Stimulated activated CD4-positive, alpha-beta T cell treated with anti-CD3 and anti-CD28 coated beads, TNF-alpha, amount 100 ng/mL, for 1 hour (primary cell): ENCODE data around the gene ZNF284.

ENCODE experiments used
- DNase-seq, 3 donors: peaks; one replicate each; pipeline ENCODE4 v3.0.0-alpha.2; 2020; ENCODE audit warnings: low read depth in 3 of 3, low spot score in 1 of 3

Gene ZNF284

DNA sequence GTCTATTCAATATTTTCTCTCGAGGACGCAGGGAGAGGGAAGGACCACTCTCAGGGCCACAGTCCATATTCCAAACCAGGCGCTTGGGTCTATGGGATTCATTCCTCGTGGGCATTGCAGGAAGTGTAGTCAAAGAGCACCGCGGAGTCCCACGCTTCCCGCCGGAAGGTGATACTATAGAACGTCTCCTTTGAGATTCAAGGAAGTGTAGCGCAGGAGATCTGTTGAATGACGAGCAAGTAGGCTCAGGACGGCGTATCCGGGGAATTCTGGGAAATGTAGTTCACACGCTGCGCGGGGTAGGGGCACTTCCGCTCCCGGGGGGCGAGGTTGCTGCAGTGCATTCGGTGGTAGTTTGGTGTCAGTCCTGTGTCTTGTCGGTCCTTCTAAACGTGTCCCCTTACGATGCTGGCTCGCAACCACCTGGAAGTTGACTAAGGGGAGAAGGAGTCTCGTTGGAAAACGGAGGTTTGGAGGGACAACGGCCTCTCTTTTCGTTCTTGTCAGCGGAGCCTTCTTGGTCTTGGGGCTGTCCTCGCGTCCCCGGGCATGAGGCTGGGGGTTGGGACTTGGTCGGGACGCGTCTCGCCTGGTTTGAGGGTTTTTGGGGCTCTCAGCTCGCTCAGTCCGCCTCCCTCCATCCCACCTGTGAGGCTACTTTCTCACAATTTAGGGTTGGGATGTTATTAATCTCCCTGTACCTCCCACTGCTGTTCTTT lies at the start of gene ZNF284:
Gene ZNF284 (plus strand): TSS at position 336 of the 719 bp plus-strand sequence. CDS start 4,231 bp downstream, outside the sequence.
- DNase-seq, result peak; percentile 53 to 64 (median 63)

- DNase-seq, result no peak
Measured at GRCh38 chr19:44024900-44025216, 47.1 kb upstream of the ZNF284 start.

DNA sequence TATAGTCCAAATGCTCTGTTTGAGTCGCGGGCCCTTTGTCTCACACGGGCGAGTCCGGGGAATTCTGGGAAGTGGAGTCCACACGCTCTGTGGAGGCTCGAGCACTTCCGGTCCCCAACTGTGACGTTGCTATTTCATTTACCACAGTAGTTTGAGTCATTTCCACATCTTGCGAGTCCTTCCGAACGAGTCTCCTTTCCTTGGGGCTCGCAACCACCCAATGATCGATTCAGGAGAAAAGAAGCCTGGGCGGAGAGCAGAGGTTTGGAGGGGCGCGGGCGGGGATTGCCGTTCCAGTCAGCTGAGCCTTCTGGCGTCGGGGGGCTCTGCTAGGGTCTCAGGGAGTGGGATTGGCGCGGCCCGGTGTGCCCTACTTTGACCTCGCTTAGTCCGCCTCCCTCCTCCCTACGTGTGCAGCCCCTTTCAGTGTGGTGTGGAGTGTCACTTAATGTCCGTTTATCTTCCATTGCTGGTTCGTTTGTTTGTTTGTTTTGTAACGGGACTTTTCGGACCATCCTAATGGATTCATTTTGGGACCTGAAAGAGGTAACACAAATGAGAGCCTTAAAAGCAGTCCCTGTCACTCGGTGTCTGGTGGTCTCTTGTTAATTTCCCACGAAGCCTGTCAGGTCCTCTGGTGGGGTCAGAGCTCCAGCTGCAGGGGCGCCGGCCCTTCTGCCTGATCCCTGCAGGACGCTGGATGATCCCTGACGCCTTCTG lies 46.6 kb upstream of the ZNF284 start, which contains the start of gene ZNF222:
Gene ZNF222 (plus strand): TSS at position 163 of the 720 bp plus-strand sequence. CDS start 58 bp downstream, at position 221.
- DNase-seq, result peak; percentile 37 to 56 (median 52)

GRCh38 chr19:44026622-44027021 lies 45.3 kb upstream of the ZNF284 start:
- DNase-seq, result no peak

DNA sequence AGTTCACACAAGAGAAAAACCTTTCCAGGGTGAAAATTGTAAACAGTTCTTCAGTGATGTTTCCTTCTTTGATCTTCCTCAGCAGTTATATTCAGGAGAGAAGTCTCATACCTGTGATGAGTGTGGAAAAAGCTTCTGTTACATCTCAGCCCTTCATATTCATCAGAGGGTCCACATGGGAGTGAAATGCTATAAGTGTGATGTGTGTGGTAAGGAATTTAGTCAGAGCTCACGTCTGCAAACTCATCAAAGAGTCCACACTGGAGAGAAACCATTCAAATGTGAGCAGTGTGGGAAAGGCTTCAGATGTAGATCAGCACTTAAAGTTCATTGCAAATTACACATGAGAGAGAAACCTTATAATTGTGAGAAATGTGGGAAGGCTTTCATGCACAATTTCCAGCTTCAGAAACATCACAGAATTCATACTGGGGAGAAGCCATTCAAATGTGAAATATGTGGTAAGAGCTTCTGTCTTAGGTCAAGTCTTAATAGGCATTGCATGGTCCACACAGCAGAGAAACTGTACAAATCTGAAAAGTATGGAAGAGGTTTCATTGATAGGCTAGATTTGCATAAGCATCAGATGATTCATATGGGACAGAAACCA lies 39.9 kb upstream of the ZNF284 start:
- DNase-seq, result no peak

- DNase-seq, result no peak
Measured at GRCh38 chr19:44042147-44042546, 29.8 kb upstream of the ZNF284 start.

- DNase-seq, result no peak
Measured at GRCh38 chr19:44050740-44051649, 21.0 kb upstream of the ZNF284 start.

- peak; percentile 18 to 57 (median 22) for DNase-seq
Measured at GRCh38 chr19:44051650-44052402, 20.1 kb upstream of the ZNF284 start, which contains the start of gene ZNF223. Gene ZNF223 (plus strand): TSS chr19:44052036. CDS start chr19:44055177, 3,141 bp downstream.

DNA sequence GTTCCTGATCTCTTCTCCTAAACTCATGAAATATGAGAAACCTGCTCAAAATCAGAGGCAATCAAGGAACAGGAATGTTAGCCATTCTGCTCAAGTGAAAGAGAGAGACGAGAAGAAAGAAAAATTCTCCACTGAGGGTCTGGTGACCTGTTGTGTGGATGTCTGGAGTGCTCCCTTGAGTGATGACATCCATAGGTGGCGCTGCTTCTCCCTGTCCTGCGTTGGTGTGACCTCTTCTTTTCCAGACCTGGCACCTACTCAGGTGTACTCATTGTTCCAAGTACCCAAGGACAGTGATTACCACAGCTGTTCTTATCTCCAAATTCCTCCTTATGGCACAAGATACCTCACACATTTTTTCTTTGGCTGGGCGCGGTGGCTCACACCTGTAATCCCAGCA lies 16.1 kb upstream of the ZNF284 start:
- no peak for DNase-seq

DNA sequence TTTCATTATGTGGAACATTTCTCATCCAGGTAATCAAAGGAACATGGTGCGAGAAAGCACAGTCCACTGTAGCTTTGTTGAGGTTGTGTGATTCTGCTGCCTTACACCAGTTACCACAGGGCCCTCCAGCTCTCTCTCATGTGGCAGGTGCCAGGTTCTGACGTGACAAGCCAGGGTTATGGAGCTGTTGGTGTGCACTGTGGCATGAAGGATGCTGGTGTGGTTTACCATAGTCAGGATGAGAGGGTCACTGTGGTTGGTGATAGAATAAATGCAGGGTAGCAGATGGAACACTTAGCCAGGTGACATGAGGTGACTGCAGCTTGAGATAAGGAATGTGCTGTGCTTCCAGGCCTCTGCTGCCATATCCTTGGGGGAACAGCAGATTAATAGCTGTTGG lies 12.7 kb upstream of the ZNF284 start:
- DNase-seq, result no peak

DNA sequence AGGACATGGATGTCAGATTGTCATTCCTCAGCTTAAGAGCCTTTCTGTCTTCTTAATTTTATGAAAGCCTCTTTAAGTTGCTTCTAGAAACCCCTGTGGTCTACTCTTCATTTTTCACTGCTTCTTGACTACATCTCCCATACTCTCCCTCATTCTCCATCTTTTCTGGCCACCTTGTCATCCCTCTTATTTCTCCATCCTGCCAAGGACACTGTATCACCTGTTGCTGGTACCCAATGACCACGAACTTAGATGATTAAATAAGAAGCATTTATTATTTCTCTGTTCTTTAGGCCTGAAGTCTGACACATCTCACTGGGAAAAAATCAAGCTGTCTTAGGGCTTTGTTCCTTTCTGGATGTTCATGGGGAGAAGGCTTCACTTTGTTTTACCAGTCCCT lies 10.9 kb upstream of the ZNF284 start:
- no peak for DNase-seq

DNA sequence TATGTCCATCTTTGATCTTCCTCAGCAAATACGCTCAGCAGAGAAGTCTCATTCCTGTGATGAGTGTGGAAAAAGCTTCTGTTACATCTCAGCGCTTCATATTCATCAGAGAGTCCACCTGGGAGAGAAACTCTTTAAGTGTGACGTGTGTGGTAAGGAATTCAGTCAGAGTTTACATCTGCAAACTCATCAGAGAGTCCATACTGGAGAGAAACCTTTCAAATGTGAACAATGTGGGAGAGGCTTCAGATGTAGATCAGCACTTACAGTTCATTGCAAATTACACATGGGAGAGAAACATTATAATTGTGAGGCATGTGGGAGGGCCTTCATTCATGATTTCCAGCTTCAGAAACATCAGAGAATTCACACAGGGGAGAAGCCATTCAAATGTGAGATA lies 5.7 kb upstream of the ZNF284 start:
- no peak for DNase-seq

GRCh38 chr19:44069415-44069814 lies 2.5 kb upstream of the ZNF284 start:
- no peak for DNase-seq

- DNase-seq, result no peak
Measured at GRCh38 chr19:44072543-44073401, 813 bp downstream of the ZNF284 start.

- DNase-seq, result no peak
Measured at GRCh38 chr19:44076325-44076724, 4.4 kb downstream of the ZNF284 start.

GRCh38 chr19:44092108-44092507 lies 20.1 kb downstream of the ZNF284 start:
- no peak for DNase-seq

- DNase-seq, result peak; percentile 50 to 58 (median 54)
Measured at GRCh38 chr19:44093931-44094765, 22.2 kb downstream of the ZNF284 start, which contains the start of gene ZNF224. Gene ZNF224 (plus strand): TSS chr19:44094361. CDS start chr19:44097874, 3,513 bp downstream.

DNA sequence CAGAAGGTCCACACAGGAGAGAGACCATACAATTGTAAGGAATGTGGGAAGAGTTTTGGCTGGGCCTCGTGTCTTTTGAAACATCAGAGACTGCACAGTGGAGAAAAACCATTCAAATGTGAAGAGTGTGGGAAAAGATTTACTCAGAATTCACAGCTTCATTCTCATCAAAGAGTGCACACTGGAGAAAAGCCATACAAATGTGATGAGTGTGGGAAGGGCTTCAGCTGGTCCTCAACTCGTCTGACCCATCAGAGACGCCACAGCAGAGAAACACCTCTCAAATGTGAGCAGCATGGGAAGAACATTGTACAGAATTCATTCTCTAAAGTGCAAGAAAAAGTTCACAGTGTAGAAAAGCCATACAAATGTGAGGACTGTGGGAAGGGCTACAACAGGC lies 35.8 kb downstream of the ZNF284 start:
- DNase-seq, result no peak
